MG63 (cell line): Measurements from ENCODE around the gene AGPAT2. TPM values are rescaled to one million over a fixed set of nuclear protein-coding genes. Genes with fewer than 3 reads are reported as not detected.
A peak's percentile ranks its signal among the peaks of the same experiment; 100 is the strongest.

Source experiments
- DNase-seq: peaks from one replicate; pipeline ENCODE4 v3.0.0-alpha.2; 2020
- H3K27me3 ChIP-seq: fragments of 250-450 bp; sonication (Bioruptor Pico); 2 replicates; pipeline ENCODE4 v1.5.1; 2020; ENCODE audit warnings: mild to moderate bottlenecking, moderate library complexity
- H3K36me3 ChIP-seq: fragments of 250-450 bp; sonication (Bioruptor Pico); 2 replicates; pipeline ENCODE4 v1.5.1; 2020; ENCODE audit warnings: mild to moderate bottlenecking, moderate library complexity
- H3K4me3 ChIP-seq: fragments of 250-450 bp; sonication (Bioruptor Pico); 2 replicates; pipeline ENCODE4 v1.5.1; 2020; ENCODE audit warnings: mild to moderate bottlenecking, moderate library complexity
- H3K9me3 ChIP-seq: fragments of 250-450 bp; sonication (Bioruptor Pico); 2 replicates; pipeline ENCODE4 v1.5.1; 2020; ENCODE audit warnings: mild to moderate bottlenecking, moderate library complexity
- total RNA-seq: library from RNA; depleted of rRNA; stranded (reverse); fragments of >200 nt; shearing (Covaris generic); gene quantifications from 2 replicates; pipeline ENCODE4 v1.2.3, GENCODE V29; 2014; ENCODE audit warnings: low replicate concordance

Gene AGPAT2
- total RNA-seq, 1 experiment from 2014 or later: 116 TPM

DNA sequence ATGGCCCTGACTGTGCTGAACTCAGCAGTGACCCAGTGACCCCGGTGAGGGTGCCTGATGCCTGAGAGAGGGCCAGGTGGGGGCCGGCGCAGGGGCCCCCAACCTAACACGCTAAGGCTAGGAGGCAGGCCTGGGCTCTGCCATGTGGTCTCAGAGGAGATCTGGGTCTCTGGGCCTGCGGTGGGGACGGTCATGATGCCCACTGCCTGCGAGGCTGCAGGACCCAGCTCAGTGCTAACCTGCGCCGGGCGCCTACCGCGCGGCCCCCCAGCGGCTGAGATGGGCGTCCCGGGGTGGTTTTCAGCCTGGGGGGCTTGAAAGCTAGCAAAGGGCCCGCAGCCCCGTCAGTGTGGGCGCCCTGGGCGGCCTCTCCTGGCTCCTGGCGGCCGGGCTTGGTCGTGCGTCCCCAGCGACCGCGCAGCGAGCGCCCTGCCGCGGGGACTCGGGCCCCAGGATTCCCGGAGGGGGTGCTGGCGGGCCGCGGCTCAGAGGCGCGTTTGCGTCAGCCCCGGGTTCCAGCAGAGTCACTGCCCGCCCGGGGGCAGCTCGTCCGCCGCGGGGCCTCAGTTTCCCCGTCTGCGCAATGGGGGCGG lies 22.1 kb downstream of the AGPAT2 start:
- Histone ChIP-seq H3K9me3 (no peaks in the 10 kb centered on the region), H3K27me3 (no peaks in the 10 kb centered on the region), H3K4me3 (peak overlapping the region; percentile 16; the same call in 1 of the 2 replicates), H3K36me3 (no peaks in the 10 kb centered on the region)
- DNase-seq: no peak

DNA sequence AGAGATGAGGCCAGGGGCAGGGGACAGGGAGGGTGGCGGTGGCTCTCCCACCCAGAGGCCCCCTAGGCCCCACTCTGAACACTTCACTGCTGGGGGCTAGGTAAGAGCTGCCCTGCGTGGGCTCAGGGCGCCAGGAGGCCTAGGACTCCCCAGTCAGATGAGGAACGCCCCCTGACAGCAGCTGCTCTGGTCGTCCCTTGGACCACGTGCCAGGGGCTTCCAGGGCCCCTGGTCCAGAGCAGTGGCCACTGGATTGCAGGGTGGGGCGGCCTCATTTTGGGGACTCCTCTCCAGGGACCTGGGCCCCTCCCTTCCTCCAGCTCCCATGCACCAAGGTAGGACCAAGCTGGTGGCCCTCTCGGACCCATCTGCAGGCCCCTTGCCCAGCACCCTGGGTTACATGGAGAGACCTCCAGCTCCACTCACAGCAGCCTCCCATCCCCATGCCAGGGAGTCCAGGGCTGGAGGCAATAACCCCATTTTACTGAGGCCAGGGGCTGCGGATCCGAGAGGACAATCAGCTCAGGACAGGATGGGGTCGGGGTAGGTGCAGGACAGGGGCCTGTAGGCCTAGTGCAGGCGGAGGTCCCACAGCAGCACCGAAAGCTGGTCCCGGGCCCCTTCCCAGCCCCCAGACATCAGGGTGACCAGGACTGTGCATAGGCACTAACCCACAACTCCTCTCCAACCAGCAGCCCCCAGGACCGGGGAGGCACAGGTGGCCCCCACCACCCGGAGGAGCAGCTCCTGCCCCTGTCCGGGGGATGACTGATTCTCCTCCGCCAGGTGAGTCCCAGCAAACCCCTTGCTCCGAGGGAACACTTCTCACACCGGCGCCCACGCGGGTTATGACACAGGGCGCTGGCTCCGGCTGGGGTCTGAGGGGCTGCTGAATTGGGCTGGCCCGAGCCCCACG lies 23.0 kb downstream of the AGPAT2 start:
- DNase-seq: no peak
- H3K4me3 ChIP-seq: no peak overlapping the region
- H3K9me3 ChIP-seq: no peaks in the 10 kb centered on the region
- H3K27me3 ChIP-seq: no peaks in the 10 kb centered on the region
- H3K36me3 ChIP-seq: no peaks in the 10 kb centered on the region

DNA sequence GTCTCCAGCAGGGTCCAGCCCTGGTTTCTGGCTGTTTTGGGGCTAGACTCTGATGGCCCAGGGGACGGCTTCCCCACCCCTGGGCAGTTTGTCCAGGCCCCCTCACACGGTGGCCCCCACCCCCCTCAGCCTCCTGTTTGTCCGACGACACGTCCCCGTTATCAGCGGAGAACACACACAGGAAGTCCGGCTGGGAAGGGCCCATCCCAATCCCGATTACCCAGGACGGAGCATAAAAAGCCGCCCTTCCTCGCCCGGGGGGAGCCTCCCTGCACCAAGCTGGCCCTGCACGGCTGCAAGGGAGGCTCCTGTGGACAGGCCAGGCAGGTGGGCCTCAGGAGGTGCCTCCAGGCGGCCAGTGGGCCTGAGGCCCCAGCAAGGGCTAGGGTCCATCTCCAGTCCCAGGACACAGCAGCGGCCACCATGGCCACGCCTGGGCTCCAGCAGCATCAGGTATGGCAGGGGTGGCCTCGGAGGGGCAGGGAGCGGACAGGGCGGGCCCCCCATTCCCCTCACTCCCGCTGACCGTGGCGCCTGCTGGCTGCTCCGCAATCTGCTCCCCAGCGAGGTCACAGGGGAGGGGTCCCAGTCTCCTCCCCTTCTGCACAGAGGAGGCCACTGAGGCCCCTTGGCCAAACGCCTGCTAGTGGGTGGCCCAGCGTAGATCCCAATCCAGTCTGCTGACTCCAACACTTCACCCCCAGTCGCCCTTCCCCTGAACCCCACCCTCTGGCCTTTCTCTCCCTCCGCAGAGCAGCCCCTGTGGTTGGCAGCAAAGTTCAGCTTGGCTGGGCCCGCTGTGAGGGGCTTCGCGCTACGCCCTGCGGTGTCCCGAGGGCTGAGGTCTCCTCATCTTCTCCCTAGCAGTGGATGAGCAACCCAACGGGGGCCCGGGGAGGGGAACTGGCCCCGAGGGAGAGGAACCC lies 24.3 kb downstream of the AGPAT2 start, which contains the start of gene EGFL7:
Gene EGFL7 (plus strand): TSS at position 261 of the 926 bp plus-strand sequence. CDS start 5,367 bp downstream, outside the sequence.
- Histone ChIP-seq H3K36me3 (no peaks in the 10 kb centered on the region), H3K4me3 (no peak within 1 kb of the TSS), H3K9me3 (no peaks in the 10 kb centered on the region), H3K27me3 (no peaks in the 10 kb centered on the region)
- DNase-seq: no peak

DNA sequence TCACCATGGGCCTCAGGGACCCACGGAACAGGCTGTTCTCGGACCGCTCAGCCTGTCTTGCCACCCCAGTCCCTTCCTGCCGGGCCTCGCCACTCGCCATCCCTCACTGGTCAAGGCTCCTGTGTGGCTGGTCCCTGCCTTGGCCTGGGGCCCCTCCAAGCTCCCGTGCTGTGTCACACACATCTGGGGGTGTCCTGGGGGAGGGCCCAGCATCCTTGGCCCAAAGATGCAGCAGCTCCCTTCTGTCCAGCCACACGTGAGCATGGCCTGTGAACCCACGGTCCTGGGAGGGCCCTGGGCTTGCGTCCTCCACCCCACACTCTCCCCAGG lies 25.0 kb downstream of the AGPAT2 start:
- no peak for DNase-seq
- no peaks in the 10 kb centered on the region for H3K27me3 ChIP-seq

DNA sequence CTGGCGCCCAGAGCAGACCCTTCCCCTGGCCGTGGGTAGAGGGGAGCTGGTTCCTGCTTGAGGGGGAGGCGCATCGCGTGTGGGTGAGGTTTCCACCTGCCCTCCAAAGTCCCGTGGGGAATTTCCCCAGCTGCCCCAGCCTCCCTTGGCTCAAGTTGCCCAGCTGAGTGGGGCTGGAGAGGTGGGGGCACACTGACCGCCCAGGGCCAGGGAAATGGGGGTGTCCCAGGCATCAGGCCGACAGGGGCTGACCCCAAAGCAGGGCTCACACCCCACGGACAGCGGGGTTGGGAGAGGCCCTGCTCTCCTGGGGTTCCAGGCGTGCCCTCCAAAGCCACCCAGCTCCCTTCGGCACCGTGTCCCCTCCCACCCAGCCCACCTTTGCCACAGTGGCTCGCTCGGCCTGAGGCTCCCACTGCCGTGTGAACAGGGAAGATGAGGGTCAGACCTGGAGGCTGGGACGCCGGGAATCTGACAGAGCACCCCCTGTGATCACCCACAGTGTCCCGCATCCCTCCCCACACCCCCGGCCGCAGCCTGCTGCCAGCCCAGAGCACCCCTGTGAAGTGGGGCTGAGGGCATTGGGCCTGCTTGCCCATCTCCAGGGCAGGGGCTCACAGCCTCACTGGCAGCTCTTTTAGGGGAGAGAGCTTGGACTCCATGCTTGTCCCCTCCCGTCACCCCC lies 25.5 kb downstream of the AGPAT2 start:
- Histone ChIP-seq H3K4me3 (no peak overlapping the region), H3K9me3 (no peaks in the 10 kb centered on the region), H3K27me3 (no peaks in the 10 kb centered on the region), H3K36me3 (no peaks in the 10 kb centered on the region)
- DNase-seq: no peak

More for the DNA sequence above, 25.0 kb downstream of the AGPAT2 start:
- Histone ChIP-seq H3K36me3 (no peaks in the 10 kb centered on the region), H3K9me3 (no peaks in the 10 kb centered on the region), H3K4me3 (no peak overlapping the region)

DNA sequence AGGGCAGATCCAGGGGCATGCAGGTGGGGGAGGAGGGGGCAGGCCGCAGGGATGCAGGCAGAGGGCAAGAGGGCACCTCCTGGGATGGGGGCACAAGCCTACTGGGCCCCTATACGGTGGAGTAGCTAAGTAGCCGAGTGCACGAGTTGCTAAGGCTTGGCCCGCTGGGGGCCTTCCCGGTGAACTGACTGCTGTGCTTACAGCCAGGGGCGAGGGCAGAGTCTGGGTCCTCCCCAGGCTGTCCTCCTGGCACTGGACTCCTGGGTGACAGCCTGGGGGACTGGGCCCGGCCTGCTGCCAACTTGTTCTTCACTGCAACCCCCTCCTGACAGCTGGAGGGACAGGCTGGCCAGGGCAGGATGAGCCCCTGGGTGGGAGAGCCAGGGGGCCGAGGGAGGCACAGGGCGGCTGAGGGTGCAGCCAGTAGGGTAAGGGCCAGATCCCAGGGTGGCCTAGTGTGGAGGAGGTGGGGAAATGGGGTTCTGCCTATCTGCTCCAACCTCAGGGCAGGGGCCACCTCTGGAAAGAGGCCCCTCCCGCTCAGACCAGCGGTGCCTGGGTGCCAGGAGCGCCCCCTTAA lies 26.2 kb downstream of the AGPAT2 start:
- H3K9me3 ChIP-seq: no peaks in the 10 kb centered on the region
- no peak overlapping the region for H3K4me3 ChIP-seq
- DNase-seq: no peak
- no peaks in the 10 kb centered on the region for H3K36me3 ChIP-seq
- H3K27me3 ChIP-seq: no peaks in the 10 kb centered on the region

DNA sequence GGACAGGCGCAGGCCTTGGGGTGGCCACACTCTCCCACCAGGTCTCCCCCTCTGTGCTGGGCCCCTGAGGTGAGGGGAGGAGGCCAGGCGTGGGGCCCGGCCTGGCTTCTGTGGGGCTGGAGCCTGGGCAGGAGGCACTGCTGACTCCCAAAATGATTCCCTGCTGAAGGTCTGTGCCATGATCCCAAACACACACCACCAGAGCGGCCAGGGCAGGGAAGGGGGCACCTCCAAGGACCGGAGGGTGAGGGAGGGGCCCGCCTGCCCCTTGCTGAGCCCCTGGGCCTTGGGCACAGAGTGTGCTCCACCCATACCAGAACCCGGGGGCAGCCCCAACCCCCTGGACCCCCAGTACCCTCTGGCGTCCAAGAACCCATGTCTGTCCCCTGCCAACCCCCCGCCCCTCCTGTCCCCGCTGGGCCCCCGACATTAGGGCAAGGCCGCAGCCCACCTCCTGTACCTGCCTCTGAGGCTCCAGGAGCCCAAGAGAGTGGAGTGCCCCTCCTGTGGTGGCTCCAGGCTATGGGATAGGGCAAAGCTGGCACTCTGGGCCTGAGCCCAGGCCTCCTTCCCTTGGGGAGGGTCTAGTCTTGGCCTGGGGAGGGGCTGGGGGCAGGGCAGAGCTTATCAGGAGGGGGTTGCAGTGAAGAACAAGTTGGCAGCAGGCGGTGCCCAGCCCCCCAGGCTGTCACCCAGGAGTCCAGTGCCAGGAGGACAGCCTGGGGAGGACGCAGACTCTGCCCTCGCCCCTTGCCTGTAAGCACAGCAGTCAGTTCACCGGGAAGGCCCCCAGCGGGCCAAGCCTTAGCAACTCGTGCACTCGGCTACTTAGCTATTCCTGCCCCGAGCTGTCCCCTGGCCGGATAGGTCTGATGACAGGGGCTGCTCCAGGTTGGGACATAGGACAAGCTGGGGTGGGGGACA lies 27.1 kb downstream of the AGPAT2 start:
- no peaks in the 10 kb centered on the region for H3K9me3 ChIP-seq
- H3K4me3 ChIP-seq: no peak overlapping the region
- no peaks in the 10 kb centered on the region for H3K27me3 ChIP-seq
- no peaks in the 10 kb centered on the region for H3K36me3 ChIP-seq
- DNase-seq: no peak

DNA sequence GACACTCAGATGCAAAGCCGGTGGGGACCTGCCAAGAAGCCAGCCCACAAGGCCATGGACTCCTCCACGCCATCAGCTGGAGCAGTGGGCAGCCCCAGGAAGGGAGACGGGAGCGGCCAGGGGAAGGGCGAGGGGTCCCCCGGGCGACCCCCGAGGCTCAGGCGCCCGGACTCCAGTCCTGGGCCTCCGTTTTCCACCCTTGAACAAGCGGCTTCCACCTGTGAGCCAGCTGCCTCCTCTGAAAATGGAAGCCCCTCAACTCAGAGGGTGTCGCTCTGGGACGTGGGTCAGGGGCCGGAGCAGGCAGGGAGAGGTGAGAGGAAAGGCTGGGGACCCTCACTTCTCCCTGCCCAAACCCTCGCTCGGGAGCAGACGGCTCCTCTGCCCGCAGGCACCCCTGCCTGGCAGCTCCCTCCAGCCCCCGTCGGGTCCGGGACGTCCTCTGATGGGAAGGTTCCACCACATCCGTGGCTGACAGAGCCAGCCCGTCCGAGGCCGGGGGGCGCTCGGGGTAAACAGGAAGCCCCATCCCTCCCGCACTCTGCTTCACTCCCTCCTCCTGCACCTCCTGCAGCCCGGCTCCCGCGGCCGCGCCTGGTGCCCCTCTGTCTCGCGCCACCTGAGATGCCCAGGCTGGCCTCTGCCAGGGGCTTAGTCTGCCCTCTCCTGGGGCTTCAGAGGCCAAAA lies 28.3 kb downstream of the AGPAT2 start:
- H3K36me3 ChIP-seq: no peaks in the 10 kb centered on the region
- H3K27me3 ChIP-seq: no peaks in the 10 kb centered on the region
- H3K4me3 ChIP-seq: no peak overlapping the region
- no peak for DNase-seq
- no peaks in the 10 kb centered on the region for H3K9me3 ChIP-seq

DNA sequence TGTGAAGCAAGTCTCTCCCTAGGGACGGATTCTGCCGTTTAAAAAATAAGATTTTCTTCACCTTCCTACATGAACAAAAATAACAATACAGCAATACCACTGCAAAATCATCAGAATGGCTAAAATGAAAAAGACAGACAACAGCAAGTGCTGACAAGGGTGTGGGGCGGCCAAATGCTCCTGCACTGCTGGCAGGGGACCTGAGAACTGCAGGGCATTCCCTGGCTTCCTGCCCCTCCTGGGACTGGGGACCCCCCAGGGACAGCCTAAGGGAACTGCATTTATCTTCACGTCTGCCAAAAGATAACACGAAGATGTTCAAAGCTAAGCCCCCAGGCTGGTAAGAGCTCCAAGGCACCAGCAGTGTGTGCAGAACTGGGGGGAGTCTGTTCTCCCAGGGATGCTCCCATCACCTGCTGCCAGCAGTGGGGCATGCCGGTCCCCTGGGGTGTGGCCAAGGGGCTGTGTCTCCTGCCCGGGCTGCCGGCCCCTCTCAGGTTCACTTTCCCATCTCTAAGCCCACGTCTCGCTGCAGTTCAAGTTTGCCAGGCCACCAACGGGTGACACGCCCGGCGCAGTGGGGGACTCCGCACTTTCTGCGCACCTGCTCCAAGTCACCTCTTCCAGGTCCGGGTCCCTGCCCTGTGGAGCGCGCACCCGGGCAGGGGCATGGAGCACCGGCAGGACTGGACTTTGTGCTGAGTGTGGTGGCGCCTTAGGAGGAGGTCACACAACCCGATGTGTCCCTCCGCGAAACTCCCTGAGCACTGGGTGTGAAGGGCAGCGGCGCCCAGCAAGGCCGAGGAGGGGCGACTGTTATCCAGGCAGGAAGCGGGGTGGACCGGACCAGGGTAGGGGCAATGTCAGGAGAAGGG lies 29.0 kb downstream of the AGPAT2 start:
- Histone ChIP-seq H3K9me3 (no peaks in the 10 kb centered on the region), H3K27me3 (no peaks in the 10 kb centered on the region), H3K36me3 (no peaks in the 10 kb centered on the region), H3K4me3 (no peak overlapping the region)
- no peak for DNase-seq

DNA sequence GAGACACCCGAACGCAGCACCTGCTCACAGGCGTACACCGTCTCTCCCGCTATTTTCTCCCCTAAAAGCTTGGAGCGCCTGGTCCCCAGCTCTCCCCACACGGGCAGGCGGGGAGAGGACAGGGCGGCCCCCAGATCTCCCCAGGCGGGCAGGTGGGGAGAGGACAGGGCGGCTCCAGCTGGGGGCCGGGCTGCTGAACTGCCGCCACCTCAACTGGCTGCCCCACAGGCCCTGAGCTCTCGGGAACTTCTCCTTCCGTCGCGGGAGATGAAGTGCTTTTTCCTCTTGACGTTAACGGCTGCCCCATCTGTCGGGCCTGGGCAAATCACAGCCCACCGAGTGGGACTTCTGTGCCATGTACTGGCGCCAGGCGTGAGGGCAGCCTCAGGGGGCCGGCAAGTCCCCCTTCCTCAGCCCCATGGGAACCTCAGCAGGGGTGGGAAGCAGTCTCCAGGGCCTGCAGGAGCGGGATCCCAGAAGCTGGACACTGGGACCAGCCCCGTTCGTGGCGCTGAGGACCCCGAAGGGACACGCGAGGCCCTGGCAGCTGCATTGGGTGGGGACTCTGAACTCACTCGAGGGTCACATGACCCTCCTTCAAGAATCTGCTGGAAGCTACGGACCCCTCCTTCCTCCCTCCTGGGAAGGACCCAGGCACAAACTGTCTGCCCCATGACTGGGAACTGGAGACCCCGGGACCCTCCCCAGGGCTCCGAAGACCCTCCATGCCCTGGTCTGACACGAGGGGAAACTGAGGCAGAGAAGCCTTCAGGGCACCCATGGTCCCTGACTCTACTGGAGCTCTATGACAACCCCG lies 30.3 kb downstream of the AGPAT2 start:
- no peak for DNase-seq
- Histone ChIP-seq H3K9me3 (no peaks in the 10 kb centered on the region), H3K4me3 (no peak overlapping the region), H3K36me3 (no peaks in the 10 kb centered on the region), H3K27me3 (no peaks in the 10 kb centered on the region)

DNA sequence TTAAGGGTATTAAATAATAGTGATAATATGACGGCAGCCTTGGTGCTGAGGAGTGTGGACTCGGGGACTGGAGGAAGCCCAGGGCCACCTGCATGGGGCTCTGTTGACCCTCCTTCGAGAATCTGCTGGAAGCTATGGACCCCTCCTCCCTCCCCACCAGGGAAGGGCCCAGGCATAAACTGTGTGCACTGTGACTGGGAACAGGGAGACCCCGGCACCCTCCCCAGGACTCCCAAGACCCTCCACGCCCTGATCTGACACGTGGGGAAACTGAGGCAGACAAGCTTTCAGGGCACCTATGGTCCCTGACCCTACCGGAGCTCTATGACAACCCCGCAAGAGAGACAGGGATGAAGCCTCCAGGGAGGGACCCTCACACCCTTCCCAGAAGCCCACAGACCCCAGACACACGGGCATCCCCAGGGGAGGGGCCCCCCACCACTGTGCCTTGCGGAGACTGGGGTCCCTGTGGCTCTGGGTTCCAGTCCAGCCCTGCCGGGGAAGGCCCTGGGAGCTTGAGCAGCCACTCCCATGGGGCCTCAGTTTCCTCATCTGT lies 31.0 kb downstream of the AGPAT2 start:
- Histone ChIP-seq H3K4me3 (no peak overlapping the region), H3K9me3 (no peaks in the 10 kb centered on the region), H3K36me3 (no peaks in the 10 kb centered on the region), H3K27me3 (no peaks in the 10 kb centered on the region)
- no peak for DNase-seq

DNA sequence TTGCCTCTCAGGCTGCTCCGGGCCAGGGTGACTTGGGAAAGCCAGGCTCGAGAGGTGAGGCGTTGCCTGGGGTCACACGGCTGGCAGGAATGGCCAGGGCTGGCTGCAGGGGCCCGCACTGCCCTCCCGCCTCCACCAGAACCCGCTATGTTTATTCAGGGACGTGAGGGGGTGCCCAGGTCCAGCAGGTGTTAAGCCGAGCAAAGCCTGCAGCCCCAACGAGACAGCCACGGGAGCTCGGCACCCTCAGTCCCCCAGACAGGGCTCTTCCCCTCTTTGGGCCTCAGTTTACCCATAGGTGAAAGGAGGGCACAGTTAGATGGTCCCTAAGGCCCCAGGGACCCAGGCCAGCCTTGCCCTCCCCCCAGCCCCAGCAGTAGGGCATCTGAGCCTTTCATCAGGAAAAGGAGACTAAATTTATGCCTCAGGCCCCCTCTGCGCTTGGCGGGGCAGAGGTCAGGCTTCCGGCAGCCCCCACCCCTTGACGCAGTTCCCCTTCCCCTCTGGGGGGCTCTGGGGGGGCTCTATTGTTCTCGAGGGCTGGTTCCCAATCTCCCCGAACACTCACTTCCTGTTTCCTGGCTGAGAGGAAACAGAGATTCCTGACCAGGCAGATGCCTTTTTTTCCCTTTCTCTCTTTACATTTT lies 31.6 kb downstream of the AGPAT2 start:
- Histone ChIP-seq H3K9me3 (no peaks in the 10 kb centered on the region), H3K36me3 (no peaks in the 10 kb centered on the region), H3K4me3 (no peak overlapping the region), H3K27me3 (no peaks in the 10 kb centered on the region)
- DNase-seq: no peak
